Loucy (cell line): ENCODE data around the gene IDUA.
"Not testable (repeated sequence)": the region's sequence is repeated elsewhere in the genome, so short reads cannot be mapped to it uniquely, and the experiment has no call there.

Experiments used
- H2AFZ ChIP-seq: fragments of 200-600 bp; sonication (generic); 2 replicates; pipeline ENCODE4 v1.6.0; 2016; ENCODE audit warnings: antibody characterized with exemption, mild to moderate bottlenecking, low read length, moderate library complexity
- H3F3A ChIP-seq: fragments of 200-600 bp; 2 replicates; pipeline ENCODE4 v1.6.0; 2016; ENCODE audit warnings: antibody characterized with exemption, low read depth, mild to moderate bottlenecking
- H3K27me3 ChIP-seq: fragments of 200-600 bp; sonication (generic); 2 replicates; pipeline ENCODE4 v1.6.1; 2014; ENCODE audit warnings: low read length, mild to moderate bottlenecking; ENCODE audit not compliant: insufficient read depth, poor library complexity, severe bottlenecking
- H3K36me3 ChIP-seq: fragments of 200-600 bp; sonication (generic); 2 replicates; pipeline ENCODE4 v1.6.1; 2016; ENCODE audit warnings: low read length; ENCODE audit not compliant: insufficient read depth
- H3K4me1 ChIP-seq: fragments of 200-600 bp; sonication (generic); 2 replicates; pipeline ENCODE4 v1.5.1; 2014; ENCODE audit warnings: low read length, mild to moderate bottlenecking; ENCODE audit not compliant: insufficient read depth, poor library complexity, severe bottlenecking
- H3K4me2 ChIP-seq: fragments of 200-600 bp; sonication (generic); 2 replicates; pipeline ENCODE4 v1.6.0; 2014; ENCODE audit warnings: antibody characterized with exemption, low read length, low read depth, mild to moderate bottlenecking; ENCODE audit not compliant: poor library complexity, severe bottlenecking
- H3K4me3 ChIP-seq: fragments of 200-600 bp; sonication (generic); 2 replicates; pipeline ENCODE4 v1.5.1; 2014; ENCODE audit warnings: low read length, mild to moderate bottlenecking, mixed read lengths; ENCODE audit not compliant: poor library complexity, severe bottlenecking
- H3K79me2 ChIP-seq: fragments of 200-600 bp; sonication (generic); 2 replicates; pipeline ENCODE4 v1.6.1; 2014; ENCODE audit warnings: low read length; ENCODE audit not compliant: insufficient read depth
- H3K9ac ChIP-seq: fragments of 200-600 bp; sonication (generic); 2 replicates; pipeline ENCODE4 v1.6.0; 2014; ENCODE audit warnings: mild to moderate bottlenecking, low read depth, low read length, moderate library complexity; ENCODE audit not compliant: poor library complexity, severe bottlenecking
- H3K9me2 ChIP-seq: fragments of 200-600 bp; sonication (generic); replicated peaks from 2 replicates; pipeline ENCODE4 v1.6.1; 2016; ENCODE audit warnings: low read depth, low read length, mixed read lengths
- H3K9me3 ChIP-seq: fragments of 200-600 bp; sonication (generic); 2 replicates; pipeline ENCODE4 v1.6.1; 2014; ENCODE audit warnings: mild to moderate bottlenecking, antibody characterized with exemption, low read length, low read depth; ENCODE audit not compliant: insufficient read depth
- H4K20me1 ChIP-seq: fragments of 200-600 bp; sonication (generic); 2 replicates; pipeline ENCODE4 v1.6.0; 2014; ENCODE audit warnings: antibody characterized with exemption, low read length, mild to moderate bottlenecking; ENCODE audit not compliant: insufficient read depth, poor library complexity, severe bottlenecking
- CTCF ChIP-seq: fragments of 200-600 bp; sonication (generic); conservative IDR thresholded peaks from 2 replicates; pipeline ENCODE4 v1.5.1; 2014; ENCODE audit warnings: mild to moderate bottlenecking, antibody characterized with exemption, low read length
- EZH2phosphoT487 ChIP-seq: fragments of 200-600 bp; IDR thresholded peaks from 2 replicates; pipeline ENCODE4 v1.6.1; 2018; ENCODE audit warnings: antibody characterized with exemption, mild to moderate bottlenecking, moderate library complexity, borderline replicate concordance

The IDUA gene

GRCh38 chr4:998096-998691, 11.3 kb downstream of the IDUA start:
- Histone ChIP-seq H3K27me3 (no peaks in the 10 kb centered on the region), H4K20me1 (no peaks in the 10 kb centered on the region), H3F3A (no peaks in the 10 kb centered on the region), H3K4me2 (no peak overlapping the region), H3K9me3 (no peaks in the 10 kb centered on the region), H3K79me2 (no peaks in the 10 kb centered on the region), H2AFZ (no peak overlapping the region), H3K4me3 (no peak overlapping the region), H3K4me1 (no peaks in the 10 kb centered on the region), H3K9me2 (no peaks in the 10 kb centered on the region), H3K36me3 (no peaks in the 10 kb centered on the region), H3K9ac (no peak overlapping the region)
- TF ChIP-seq CTCF = no peak
- TF ChIP-seq EZH2phosphoT487 = no peak

GRCh38 chr4:999240-999863, 12.5 kb downstream of the IDUA start:
- H3K9me2 ChIP-seq, H3F3A ChIP-seq, H2AFZ ChIP-seq, H3K9ac ChIP-seq, H3K27me3 ChIP-seq, H3K79me2 ChIP-seq, H3K36me3 ChIP-seq, H4K20me1 ChIP-seq, H3K4me2 ChIP-seq, H3K4me3 ChIP-seq, H3K4me1 ChIP-seq, H3K9me3 ChIP-seq: not testable (repeated sequence)

- no peak overlapping the region for H3K9ac ChIP-seq
Observed at GRCh38 chr4:999882-1000425, 13.1 kb downstream of the IDUA start.

More at GRCh38 chr4:999882-1000425, 13.1 kb downstream of the IDUA start:
- Histone ChIP-seq H3K4me1 (no peaks in the 10 kb centered on the region), H3K9me3 (no peaks in the 10 kb centered on the region; the same call in 1 of the 2 replicates), H4K20me1 (no peaks in the 10 kb centered on the region), H3K79me2 (no peaks in the 10 kb centered on the region), H3K4me3 (no peak overlapping the region), H3K4me2 (no peak overlapping the region), H3K36me3 (no peaks in the 10 kb centered on the region), H2AFZ (no peak overlapping the region), H3K9me2 (no peaks in the 10 kb centered on the region), H3K27me3 (no peaks in the 10 kb centered on the region), H3F3A (no peaks in the 10 kb centered on the region)
- TF ChIP-seq CTCF (no peak), EZH2phosphoT487 (no peak)
